Rectal smooth muscle tissue (tissue), 1 donor: ENCODE data around the gene GREM2.

Source experiments
- H3K27ac ChIP-seq: one replicate; pipeline ENCODE4 v1.7.0; 2013; ENCODE audit warnings: low read depth, low read length, inconsistent platforms
- H3K27me3 ChIP-seq: one replicate; pipeline ENCODE4 v1.7.0; 2013; ENCODE audit warnings: low read length; ENCODE audit not compliant: control insufficient read depth, insufficient read depth
- H3K36me3 ChIP-seq: one replicate; pipeline ENCODE4 v1.7.0; 2013; ENCODE audit warnings: low read length; ENCODE audit not compliant: control insufficient read depth, insufficient read depth
- H3K4me1 ChIP-seq: one replicate; pipeline ENCODE4 v1.7.0; 2013; ENCODE audit warnings: low read length; ENCODE audit not compliant: control insufficient read depth, insufficient read depth
- H3K4me3 ChIP-seq: one replicate; pipeline ENCODE4 v1.7.0; 2013; ENCODE audit warnings: low read length
- H3K9ac ChIP-seq: one replicate; pipeline ENCODE4 v1.7.0; 2013; ENCODE audit warnings: low read length

The GREM2 gene

GRCh38 chr1:240455228-240455821 is 156.6 kb downstream of the GREM2 start:
- H3K27me3 ChIP-seq: no peaks in the 10 kb centered on the region
- H3K9ac ChIP-seq: no peak overlapping the region
- no peaks in the 10 kb centered on the region for H3K36me3 ChIP-seq
- H3K4me1 ChIP-seq: no peaks in the 10 kb centered on the region
- no peak overlapping the region for H3K27ac ChIP-seq
- no peak overlapping the region for H3K4me3 ChIP-seq

- no peaks in the 10 kb centered on the region for H3K4me1 ChIP-seq
- H3K4me3 ChIP-seq: no peak overlapping the region
- no peak overlapping the region for H3K27ac ChIP-seq
- no peak overlapping the region for H3K9ac ChIP-seq
- H3K27me3 ChIP-seq: no peaks in the 10 kb centered on the region
- H3K36me3 ChIP-seq: no peaks in the 10 kb centered on the region
Observed at GRCh38 chr1:240445369-240445768, 166.6 kb downstream of the GREM2 start.

DNA sequence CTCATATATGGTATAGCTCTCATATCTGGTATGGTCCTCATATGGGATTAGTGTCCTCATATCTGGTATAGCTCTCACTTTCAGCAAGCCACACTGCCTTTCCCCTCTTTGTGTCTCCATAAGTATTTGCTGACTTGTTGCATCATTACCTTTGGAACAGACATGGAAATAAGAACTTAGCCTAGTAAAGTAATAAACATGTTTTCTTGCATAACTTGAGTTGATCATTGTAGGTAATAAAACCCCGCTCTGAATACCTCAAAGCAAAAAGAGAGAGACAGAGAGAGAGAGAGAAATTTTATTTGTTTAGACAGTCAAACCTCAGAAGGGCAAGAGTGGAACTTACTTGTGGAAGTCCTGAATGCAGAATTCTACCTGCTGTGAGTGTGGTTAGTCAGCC is 170.3 kb downstream of the GREM2 start:
- no peaks in the 10 kb centered on the region for H3K4me1 ChIP-seq

More for the DNA sequence above, 170.3 kb downstream of the GREM2 start:
- Histone ChIP-seq H3K36me3 (no peaks in the 10 kb centered on the region), H3K27me3 (no peaks in the 10 kb centered on the region), H3K27ac (no peak overlapping the region), H3K4me3 (no peak overlapping the region), H3K9ac (no peak overlapping the region)
